Suppressor macrophage treated with lipopolysaccharide for 1 hour (primary cell): ENCODE results near the gene BANK1.

Experiments used
- DNase-seq, 3 donors: peaks; one replicate each; pipeline ENCODE4 v3.0.0-alpha.2; 2020 to 2022

The BANK1 gene

GRCh38 chr4:101790521-101791181 is at the start of gene BANK1:
Gene BANK1, plus strand, starts transcription at chr4:101790730. Its CDS starts 151 bp downstream, at chr4:101790881.
- peak; percentile 73 to 83 (median 74) for DNase-seq

- DNase-seq: no peak
Measured at GRCh38 chr4:101753721-101754120, 36.8 kb upstream of the BANK1 start.

- DNase-seq: no peak
Measured at GRCh38 chr4:101756181-101756580, 34.3 kb upstream of the BANK1 start.

- no peak for DNase-seq
Measured at GRCh38 chr4:101761405-101761804, 29.1 kb upstream of the BANK1 start.

- no peak for DNase-seq
Measured at GRCh38 chr4:101762025-101762424, 28.5 kb upstream of the BANK1 start.

GRCh38 chr4:101762534-101762933 is 28.0 kb upstream of the BANK1 start:
- DNase-seq: no peak

- no peak for DNase-seq
Measured at GRCh38 chr4:101763576-101763975, 27.0 kb upstream of the BANK1 start.

GRCh38 chr4:101774807-101775206 is 15.7 kb upstream of the BANK1 start:
- DNase-seq: no peak

- DNase-seq: no peak
Measured at GRCh38 chr4:101777431-101777830, 13.1 kb upstream of the BANK1 start.

- no peak for DNase-seq
Measured at GRCh38 chr4:101780284-101780683, 10.2 kb upstream of the BANK1 start.

- DNase-seq: no peak
Measured at GRCh38 chr4:101782546-101782945, 8.0 kb upstream of the BANK1 start.

- DNase-seq: no peak
Measured at GRCh38 chr4:101784957-101785356, 5.6 kb upstream of the BANK1 start.

- no peak for DNase-seq
Measured at GRCh38 chr4:101785486-101785885, 5.0 kb upstream of the BANK1 start.

GRCh38 chr4:101787701-101788316 is 2.7 kb upstream of the BANK1 start:
- DNase-seq: no peak

GRCh38 chr4:101791182-101791558 is 640 bp downstream of the BANK1 start:
- no peak for DNase-seq

GRCh38 chr4:101792056-101792590 is 1.6 kb downstream of the BANK1 start:
- peak in 2 of 3 donors; percentile 3 to 13 for DNase-seq

- no peak for DNase-seq
Measured at GRCh38 chr4:101793397-101793796, 2.9 kb downstream of the BANK1 start.

GRCh38 chr4:101794806-101795205 is 4.3 kb downstream of the BANK1 start:
- DNase-seq: no peak

GRCh38 chr4:101795704-101796103 is 5.2 kb downstream of the BANK1 start:
- no peak for DNase-seq

GRCh38 chr4:101801958-101802357 is 11.4 kb downstream of the BANK1 start:
- peak in 2 of 3 donors; percentile 24 to 25 for DNase-seq

- DNase-seq: no peak
Measured at GRCh38 chr4:101806914-101807313, 16.4 kb downstream of the BANK1 start.

GRCh38 chr4:101807351-101807750 is 16.8 kb downstream of the BANK1 start:
- DNase-seq: no peak

- no peak for DNase-seq
Measured at GRCh38 chr4:101813604-101814003, 23.1 kb downstream of the BANK1 start.

GRCh38 chr4:101818362-101818761 is 27.8 kb downstream of the BANK1 start:
- DNase-seq: no peak

GRCh38 chr4:101823864-101824263 is 33.3 kb downstream of the BANK1 start:
- DNase-seq: no peak
